ENCODE results near the gene SMIM3.
"Not testable (repeated sequence)": the region's sequence is repeated elsewhere in the genome, so short reads cannot be mapped to it uniquely, and the experiment has no call there.

The SMIM3 gene

DNA sequence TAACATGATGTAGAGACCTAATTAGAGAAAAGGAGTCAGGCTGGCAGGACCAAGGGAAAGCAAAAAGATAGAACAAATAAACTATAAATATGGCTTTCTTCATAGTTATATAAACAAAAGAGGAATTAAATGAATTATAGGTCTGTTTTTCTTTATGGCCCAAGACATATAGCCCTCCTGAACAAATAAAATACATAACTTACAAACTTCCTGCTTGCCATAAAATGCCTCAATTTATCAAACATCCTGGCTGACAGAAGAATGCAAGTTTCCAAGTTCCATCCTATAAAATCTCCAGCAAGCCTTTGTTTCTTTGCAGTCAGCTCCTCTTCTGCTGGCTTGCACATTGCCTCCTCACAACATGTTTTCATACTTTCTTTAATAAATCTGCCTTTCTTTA lies 36.5 kb downstream of the SMIM3 start:
- in situ Hi-C loops (cut with HindIII; ENCODE audit: low sequenced_read_pairs), result no loop called here
- TF ChIP-seq, protein P1, sequence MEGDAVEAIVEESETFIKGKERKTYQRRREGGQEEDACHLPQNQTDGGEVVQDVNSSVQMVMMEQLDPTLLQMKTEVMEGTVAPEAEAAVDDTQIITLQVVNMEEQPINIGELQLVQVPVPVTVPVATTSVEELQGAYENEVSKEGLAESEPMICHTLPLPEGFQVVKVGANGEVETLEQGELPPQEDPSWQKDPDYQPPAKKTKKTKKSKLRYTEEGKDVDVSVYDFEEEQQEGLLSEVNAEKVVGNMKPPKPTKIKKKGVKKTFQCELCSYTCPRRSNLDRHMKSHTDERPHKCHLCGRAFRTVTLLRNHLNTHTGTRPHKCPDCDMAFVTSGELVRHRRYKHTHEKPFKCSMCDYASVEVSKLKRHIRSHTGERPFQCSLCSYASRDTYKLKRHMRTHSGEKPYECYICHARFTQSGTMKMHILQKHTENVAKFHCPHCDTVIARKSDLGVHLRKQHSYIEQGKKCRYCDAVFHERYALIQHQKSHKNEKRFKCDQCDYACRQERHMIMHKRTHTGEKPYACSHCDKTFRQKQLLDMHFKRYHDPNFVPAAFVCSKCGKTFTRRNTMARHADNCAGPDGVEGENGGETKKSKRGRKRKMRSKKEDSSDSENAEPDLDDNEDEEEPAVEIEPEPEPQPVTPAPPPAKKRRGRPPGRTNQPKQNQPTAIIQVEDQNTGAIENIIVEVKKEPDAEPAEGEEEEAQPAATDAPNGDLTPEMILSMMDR (IDR thresholded peaks at IDR 0.05; ENCODE audit: low read depth, low read length), result no peak
- no peak for DNase-seq (ENCODE audit: low read depth, low spot score)
- no peak overlapping the region for H3K4me3 ChIP-seq (ENCODE audit: low read depth, low read length)

DNA sequence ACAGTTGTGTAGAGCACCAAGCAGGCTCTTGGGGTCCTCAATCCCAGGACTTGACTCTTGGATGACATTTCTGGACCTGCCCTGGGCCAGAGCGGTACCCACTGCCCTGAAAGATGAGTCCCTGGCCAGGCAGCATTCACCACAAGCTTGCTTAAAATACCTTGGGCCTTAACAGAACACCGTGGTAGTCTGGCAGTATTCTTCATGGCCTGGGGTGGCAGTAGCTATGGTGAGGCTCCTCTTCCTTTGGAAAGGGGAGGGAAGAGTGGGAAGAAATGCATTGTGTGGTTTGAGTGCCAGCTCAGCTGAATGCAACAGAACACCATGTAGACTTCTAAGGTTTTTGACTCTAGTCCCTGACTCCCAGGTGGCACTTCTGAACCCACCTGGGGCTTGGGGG lies 38.4 kb downstream of the SMIM3 start:
- H3K4me3 ChIP-seq (ENCODE audit: low read depth, low read length), result no peak overlapping the region
- in situ Hi-C loops (cut with HindIII; ENCODE audit: low sequenced_read_pairs), result no loop called here
- TF ChIP-seq, protein P1 (IDR thresholded peaks at IDR 0.05; ENCODE audit: low read depth, low read length), result no peak
- no peak for DNase-seq (ENCODE audit: low read depth, low spot score)

DNA sequence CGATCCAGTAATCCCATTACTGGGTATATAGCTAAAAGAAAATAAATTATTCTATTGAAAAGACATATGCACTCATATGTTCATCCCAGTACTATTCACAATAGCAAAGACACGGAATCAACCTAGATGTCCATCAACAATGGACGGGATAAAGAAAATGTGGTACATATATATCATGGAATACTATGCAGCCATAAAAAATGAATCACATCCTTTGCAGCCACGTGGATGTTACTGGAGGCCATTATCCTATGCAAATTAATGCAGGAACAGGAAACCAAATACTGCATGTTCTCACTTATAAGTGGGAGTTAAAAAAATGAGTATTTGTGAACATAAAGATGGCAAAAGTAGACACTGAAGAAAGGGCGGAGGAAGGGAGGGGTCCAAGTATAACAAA lies 51.2 kb downstream of the SMIM3 start:
- H3K4me3 ChIP-seq (ENCODE audit: low read depth, low read length), result no peak overlapping the region
- DNase-seq (ENCODE audit: low read depth, low spot score), result no peak
- in situ Hi-C loops (cut with HindIII; ENCODE audit: low sequenced_read_pairs), result no loop called here
- TF ChIP-seq, protein P1 (IDR thresholded peaks at IDR 0.05; ENCODE audit: low read depth, low read length), result no peak

DNA sequence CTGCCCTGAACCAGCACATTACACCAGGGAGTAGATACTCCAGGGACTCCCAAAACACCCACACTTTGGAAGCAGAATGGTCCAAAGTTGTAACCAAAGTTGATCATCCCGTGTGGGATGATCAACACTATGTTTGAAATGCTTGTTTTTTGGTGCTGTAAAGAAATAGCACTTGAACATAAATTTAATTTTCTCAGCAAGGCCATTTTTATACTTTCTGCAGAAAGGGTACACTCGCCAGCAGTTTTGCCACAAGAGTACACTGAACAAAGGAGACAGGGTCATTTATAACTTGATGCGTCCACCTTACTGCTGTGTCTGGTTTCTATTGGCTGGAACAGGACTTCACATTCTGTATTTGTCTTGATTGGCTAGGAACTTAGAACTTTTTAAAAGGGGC lies 53.3 kb downstream of the SMIM3 start:
- H3K4me3 ChIP-seq (ENCODE audit: low read depth, low read length); in situ Hi-C loops (cut with HindIII; ENCODE audit: low sequenced_read_pairs); DNase-seq (ENCODE audit: low read depth, low spot score): not testable (repeated sequence)

DNA sequence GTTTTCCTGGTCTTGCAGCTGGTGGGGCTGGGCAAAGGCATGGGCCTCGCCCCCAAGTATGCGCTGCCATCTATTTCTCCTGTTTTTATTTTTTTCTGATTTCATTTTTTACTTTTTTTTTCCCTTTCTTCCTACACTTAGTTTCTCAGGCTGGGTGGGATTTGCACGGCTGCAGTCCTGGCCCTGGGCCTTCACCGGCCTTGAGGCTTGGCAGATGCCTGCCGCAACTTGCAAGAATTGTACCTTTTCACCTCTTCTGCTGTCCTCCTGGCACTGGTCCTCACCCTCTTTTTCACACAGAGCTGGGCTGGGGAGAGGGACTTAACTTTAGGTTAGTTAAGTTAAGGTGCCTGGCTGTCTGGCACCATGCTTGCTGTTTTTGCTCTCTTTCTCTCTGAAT lies 57.5 kb downstream of the SMIM3 start:
- H3K4me3 ChIP-seq (ENCODE audit: low read depth, low read length), result no peak overlapping the region
- no peak for DNase-seq (ENCODE audit: low read depth, low spot score)
- in situ Hi-C loops (cut with HindIII; ENCODE audit: low sequenced_read_pairs), result no loop called here
- TF ChIP-seq, protein P1 (IDR thresholded peaks at IDR 0.05; ENCODE audit: low read depth, low read length), result no peak

DNA sequence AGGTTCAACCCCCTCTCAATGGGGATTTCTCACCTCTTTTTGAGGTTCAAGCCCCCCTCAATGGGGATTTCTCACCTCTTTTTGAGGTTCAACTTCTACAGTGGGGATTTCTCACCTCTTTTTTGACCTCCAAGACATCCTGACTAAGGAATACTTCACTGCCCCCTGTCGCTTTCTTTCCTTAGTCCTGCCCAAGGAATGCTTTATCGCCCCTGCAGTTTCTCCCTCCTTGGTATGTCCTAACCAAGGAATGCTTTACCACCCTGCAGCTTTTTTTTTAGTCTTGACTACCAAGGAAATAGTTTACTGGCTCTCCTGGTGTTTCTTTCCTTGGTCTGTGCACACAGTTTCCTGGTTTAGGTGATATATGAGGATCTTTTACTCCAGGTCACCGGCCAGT lies 58.1 kb downstream of the SMIM3 start:
- TF ChIP-seq, protein P1 (IDR thresholded peaks at IDR 0.05; ENCODE audit: low read depth, low read length), result no peak
- in situ Hi-C loops (cut with HindIII; ENCODE audit: low sequenced_read_pairs), result no loop called here
- no peak overlapping the region for H3K4me3 ChIP-seq (ENCODE audit: low read depth, low read length)
- DNase-seq (ENCODE audit: low read depth, low spot score), result no peak

DNA sequence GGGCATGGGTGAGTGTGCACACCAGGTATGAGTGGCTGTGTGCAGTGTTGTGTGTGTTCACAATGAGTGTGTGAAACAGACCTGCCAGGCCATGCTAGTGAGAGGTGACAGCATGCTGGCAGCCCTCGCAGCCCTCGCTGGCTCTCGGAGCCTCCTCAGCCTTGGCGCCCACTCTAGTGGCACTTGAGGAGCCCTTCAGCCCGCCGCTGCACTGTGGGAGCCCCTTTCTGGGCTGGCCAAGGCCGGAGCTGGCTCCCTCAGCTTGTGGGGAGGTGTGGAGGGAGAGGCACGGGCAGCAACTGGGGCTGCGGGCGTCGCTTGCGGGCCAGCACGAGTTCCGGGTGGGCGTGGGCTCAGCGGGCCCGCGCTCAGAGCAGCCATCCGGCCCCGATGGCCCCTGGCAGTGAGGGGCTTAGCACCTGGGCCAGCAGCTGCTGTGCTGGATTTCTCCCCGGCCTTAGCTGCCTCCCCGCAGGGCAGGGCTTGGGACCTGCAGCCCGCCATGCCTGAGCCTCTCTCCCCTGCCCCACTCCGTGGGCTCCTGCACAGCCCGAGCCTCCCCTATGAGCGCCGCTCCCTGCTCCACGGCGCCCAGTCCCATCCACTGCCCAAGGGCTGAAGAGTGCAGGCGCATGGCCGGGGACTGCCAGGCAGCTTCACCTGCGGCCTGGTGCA lies 66.8 kb downstream of the SMIM3 start:
- not testable (repeated sequence) for H3K4me3 ChIP-seq (ENCODE audit: low read depth, low read length)

DNA sequence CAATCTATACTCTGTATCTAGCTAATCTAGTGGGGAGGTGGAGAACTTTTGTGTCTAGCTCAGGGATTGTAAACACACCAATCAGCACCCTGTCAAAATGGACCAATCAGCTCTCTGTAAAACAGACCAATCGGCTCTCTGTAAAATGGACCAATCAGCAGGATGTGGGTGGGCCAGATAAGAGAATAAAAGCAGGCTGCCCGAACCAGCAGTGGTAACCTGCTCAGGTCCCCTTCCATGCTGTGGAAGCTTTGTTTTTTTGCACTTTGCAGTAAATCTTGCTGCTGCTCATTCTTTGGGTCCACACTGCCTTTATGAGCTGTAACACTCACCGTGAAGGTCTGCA lies 67.7 kb downstream of the SMIM3 start, which contains the start of gene IRGM:
Gene IRGM (plus strand): TSS at position 214 of the 346 bp plus-strand sequence. CDS start 1,603 bp downstream, outside the sequence.
- in situ Hi-C loops (cut with HindIII; ENCODE audit: low sequenced_read_pairs); H3K4me3 ChIP-seq (ENCODE audit: low read depth, low read length); DNase-seq (ENCODE audit: low read depth, low spot score): not testable (repeated sequence)

More for the DNA sequence above, 66.8 kb downstream of the SMIM3 start:
- in situ Hi-C loops (cut with HindIII; ENCODE audit: low sequenced_read_pairs); DNase-seq (ENCODE audit: low read depth, low spot score): not testable (repeated sequence)

Data from astrocyte of the spinal cord (primary cell).